Measurements from ENCODE around the gene CRNKL1. TPM values are rescaled to one million over a fixed set of nuclear protein-coding genes. Genes with fewer than 3 reads are reported as not detected.

The CRNKL1 gene
- polyA plus RNA-seq, 3 donors = 4.0 to 7.4 (median 5.9) TPM

DNA sequence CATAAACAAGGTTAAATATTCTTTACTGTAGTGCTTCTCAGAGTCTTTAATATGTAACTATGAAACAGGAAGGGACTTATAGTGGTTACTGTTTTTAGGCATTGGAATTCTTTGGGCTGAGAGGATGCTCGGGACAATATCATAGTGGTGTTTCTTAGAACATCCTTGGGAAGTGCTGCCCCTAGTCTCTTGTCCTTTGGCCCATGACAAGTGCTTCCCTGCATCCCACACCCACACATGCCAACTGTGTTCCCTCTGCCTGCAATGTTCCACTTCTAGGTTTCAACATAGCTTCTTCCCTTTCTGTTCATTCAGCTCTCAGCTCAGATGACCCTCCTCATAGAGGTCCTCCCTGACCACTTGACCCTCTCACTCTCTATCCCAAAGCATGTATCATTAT lies 37.7 kb upstream of the CRNKL1 start:
- Histone ChIP-seq H3K9ac (ENCODE audit: insufficient read depth, low read length, poor library complexity, severe bottlenecking) (no peak overlapping the region), H4K20me1 (ENCODE audit: insufficient read depth, low read length) (no peaks in the 10 kb centered on the region), H3K36me3 (replicated peaks in 1 of 2; ENCODE audit: control insufficient read depth in 1 of 2, insufficient read depth in 2 of 2, low read length in 2 of 2) (no peaks in the 10 kb centered on the region), H3K27me3 (ENCODE audit: control insufficient read depth in 2 of 2, insufficient read depth in 2 of 2, low read length in 2 of 2) (no peaks in the 10 kb centered on the region), H3K9me3 (replicated peaks in 1 of 2; ENCODE audit: control insufficient read depth in 1 of 2, insufficient read depth in 1 of 2, low read length in 2 of 2) (no peaks in the 10 kb centered on the region), H3K4me1 (ENCODE audit: control insufficient read depth in 1 of 2, insufficient read depth in 2 of 2, low read length in 2 of 2) (no peaks in the 10 kb centered on the region), H2AFZ (ENCODE audit: insufficient read depth, low read depth, low read length, poor library complexity, severe bottlenecking) (no peak overlapping the region), H3K79me2 (ENCODE audit: insufficient read depth, low read length) (no peaks in the 10 kb centered on the region), H3K4me2 (replicated peaks; ENCODE audit: extremely low read depth, low read length, poor library complexity, severe bottlenecking) (no peak overlapping the region), H3K27ac (ENCODE audit: low read depth in 1 of 2, low read length in 2 of 2) (no peak overlapping the region), H3K4me3 (replicated peaks in 1 of 3; ENCODE audit: low read depth in 2 of 3, low read length in 3 of 3) (no peak overlapping the region)
- Mint-ChIP-seq H3K27me3 (ENCODE audit: low read depth in 3 of 3) (peaks cover 0 to 8% (median 3%) of the 10 kb centered on the region in 3 donors), H3K27ac (no peak overlapping the region), H3K36me3 (no peaks in the 10 kb centered on the region), H3K9me3 (peaks cover 0 to 2% (median 0%) of the 10 kb centered on the region in 7 donors), H3K4me3 (no peak overlapping the region), H3K4me1 (no peaks in the 10 kb centered on the region)
- intact Hi-C loops (cut with micrococcal nuclease) = loop anchor here in 1 of 2 donors (10.0 kb wide), 2 partner anchors 315 to 505 kb away; no protein-coding TSS in a partner anchor
- DNase-seq = no peak
- TF ChIP-seq, protein P1, sequence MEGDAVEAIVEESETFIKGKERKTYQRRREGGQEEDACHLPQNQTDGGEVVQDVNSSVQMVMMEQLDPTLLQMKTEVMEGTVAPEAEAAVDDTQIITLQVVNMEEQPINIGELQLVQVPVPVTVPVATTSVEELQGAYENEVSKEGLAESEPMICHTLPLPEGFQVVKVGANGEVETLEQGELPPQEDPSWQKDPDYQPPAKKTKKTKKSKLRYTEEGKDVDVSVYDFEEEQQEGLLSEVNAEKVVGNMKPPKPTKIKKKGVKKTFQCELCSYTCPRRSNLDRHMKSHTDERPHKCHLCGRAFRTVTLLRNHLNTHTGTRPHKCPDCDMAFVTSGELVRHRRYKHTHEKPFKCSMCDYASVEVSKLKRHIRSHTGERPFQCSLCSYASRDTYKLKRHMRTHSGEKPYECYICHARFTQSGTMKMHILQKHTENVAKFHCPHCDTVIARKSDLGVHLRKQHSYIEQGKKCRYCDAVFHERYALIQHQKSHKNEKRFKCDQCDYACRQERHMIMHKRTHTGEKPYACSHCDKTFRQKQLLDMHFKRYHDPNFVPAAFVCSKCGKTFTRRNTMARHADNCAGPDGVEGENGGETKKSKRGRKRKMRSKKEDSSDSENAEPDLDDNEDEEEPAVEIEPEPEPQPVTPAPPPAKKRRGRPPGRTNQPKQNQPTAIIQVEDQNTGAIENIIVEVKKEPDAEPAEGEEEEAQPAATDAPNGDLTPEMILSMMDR (IDR thresholded peaks at IDR 0.05) = no peak
- no CpG with 5 or more reads among the region's 1 CpG for WGBS (ENCODE audit: insufficient coverage)

DNA sequence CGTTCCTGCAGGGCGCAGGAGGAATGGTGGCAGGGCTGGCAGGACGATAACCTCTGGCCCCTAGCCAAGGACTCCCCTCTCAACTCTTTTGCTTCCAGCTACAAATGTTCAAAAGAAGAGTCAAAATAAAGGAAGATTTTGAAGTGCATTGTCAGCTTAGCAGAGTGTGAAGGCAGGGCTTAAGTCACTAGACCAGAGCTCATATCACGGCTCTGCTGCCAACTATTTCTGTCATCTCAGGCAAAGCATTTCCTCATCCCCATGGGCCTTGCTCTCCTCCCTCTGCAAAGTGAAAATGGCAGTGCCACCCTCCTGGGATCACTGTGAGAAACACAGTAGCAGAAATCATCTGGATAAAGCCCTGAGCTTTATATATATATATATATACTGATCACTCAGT lies 36.8 kb upstream of the CRNKL1 start:
- H3K27me3 ChIP-seq (ENCODE audit: control insufficient read depth in 2 of 2, insufficient read depth in 2 of 2, low read length in 2 of 2) = no peaks in the 10 kb centered on the region
- no peaks in the 10 kb centered on the region for H3K4me1 ChIP-seq (ENCODE audit: control insufficient read depth in 1 of 2, insufficient read depth in 2 of 2, low read length in 2 of 2)
- DNase-seq = no peak
- H3K27ac ChIP-seq (ENCODE audit: low read depth in 1 of 2, low read length in 2 of 2) = no peak overlapping the region
- no peaks in the 10 kb centered on the region for H3K9me3 ChIP-seq (replicated peaks in 1 of 2; ENCODE audit: control insufficient read depth in 1 of 2, insufficient read depth in 1 of 2, low read length in 2 of 2)
- no peaks in the 10 kb centered on the region for H3K36me3 Mint-ChIP-seq
- H3K4me2 ChIP-seq (replicated peaks; ENCODE audit: extremely low read depth, low read length, poor library complexity, severe bottlenecking) = no peak overlapping the region
- no peaks in the 10 kb centered on the region for H3K79me2 ChIP-seq (ENCODE audit: insufficient read depth, low read length)
- TF ChIP-seq, protein P1 (IDR thresholded peaks at IDR 0.05) = no peak
- H2AFZ ChIP-seq (ENCODE audit: insufficient read depth, low read depth, low read length, poor library complexity, severe bottlenecking) = no peak overlapping the region
- H3K9ac ChIP-seq (ENCODE audit: insufficient read depth, low read length, poor library complexity, severe bottlenecking) = no peak overlapping the region
- no peak overlapping the region for H3K4me3 ChIP-seq (replicated peaks in 1 of 3; ENCODE audit: low read depth in 2 of 3, low read length in 3 of 3)
- no peaks in the 10 kb centered on the region for H3K36me3 ChIP-seq (replicated peaks in 1 of 2; ENCODE audit: control insufficient read depth in 1 of 2, insufficient read depth in 2 of 2, low read length in 2 of 2)
- 92% methylated on average over 2 of the region's 4 CpGs for WGBS (ENCODE audit: insufficient coverage)
- H4K20me1 ChIP-seq (ENCODE audit: insufficient read depth, low read length) = no peaks in the 10 kb centered on the region
- H3K27ac Mint-ChIP-seq = no peak overlapping the region
- peaks cover 5% of the 10 kb centered on the region for H3K4me1 Mint-ChIP-seq
- no peak overlapping the region for H3K4me3 Mint-ChIP-seq
- intact Hi-C loops (cut with micrococcal nuclease) = loop anchor here in 1 of 2 donors (10.0 kb wide), 2 partner anchors 316 to 506 kb away; no protein-coding TSS in a partner anchor
- H3K9me3 Mint-ChIP-seq = peaks cover 0 to 2% (median 0%) of the 10 kb centered on the region in 7 donors
- H3K27me3 Mint-ChIP-seq (ENCODE audit: low read depth in 3 of 3) = peaks cover 0 to 5% (median 5%) of the 10 kb centered on the region in 3 donors
